ENCODE data around the gene IGFLR1.
A peak's percentile ranks its signal among the peaks of the same experiment; 100 is the strongest.

The IGFLR1 gene

DNA sequence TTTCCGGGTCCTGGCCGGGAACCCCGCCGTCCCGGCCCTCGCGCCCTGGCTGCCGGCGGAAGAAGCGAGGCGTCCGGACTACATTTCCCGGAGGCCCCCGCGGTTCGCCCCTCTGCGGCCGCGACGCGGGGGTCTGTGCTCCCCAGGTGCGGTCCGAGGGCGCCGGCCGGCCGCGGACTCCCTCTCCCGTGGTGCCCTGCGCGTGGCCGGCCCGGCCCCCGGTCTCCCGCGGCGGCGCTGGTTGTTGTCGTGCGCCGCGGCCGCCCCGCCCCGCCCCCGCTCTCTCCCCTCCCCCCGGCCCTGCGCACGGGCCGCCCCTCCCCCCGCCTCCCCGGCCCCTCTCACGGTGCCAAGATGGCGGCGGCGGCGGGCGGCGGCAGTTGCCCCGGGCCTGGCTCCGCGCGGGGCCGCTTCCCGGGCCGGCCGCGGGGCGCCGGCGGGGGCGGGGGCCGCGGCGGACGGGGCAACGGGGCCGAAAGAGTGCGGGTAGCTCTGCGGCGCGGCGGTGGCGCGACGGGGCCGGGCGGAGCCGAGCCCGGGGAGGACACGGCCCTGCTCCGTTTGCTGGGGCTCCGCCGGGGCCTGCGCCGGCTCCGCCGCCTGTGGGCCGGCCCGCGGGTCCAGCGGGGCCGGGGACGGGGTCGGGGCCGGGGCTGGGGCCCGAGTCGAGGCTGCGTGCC lies 24.4 kb downstream of the IGFLR1 start, which contains the start of gene KMT2B:
Gene KMT2B, plus strand, starts transcription at position 339 of the 680 bp plus-strand sequence. Its CDS starts 16 bp downstream, at position 355.
- TF ChIP-seq, protein P1, sequence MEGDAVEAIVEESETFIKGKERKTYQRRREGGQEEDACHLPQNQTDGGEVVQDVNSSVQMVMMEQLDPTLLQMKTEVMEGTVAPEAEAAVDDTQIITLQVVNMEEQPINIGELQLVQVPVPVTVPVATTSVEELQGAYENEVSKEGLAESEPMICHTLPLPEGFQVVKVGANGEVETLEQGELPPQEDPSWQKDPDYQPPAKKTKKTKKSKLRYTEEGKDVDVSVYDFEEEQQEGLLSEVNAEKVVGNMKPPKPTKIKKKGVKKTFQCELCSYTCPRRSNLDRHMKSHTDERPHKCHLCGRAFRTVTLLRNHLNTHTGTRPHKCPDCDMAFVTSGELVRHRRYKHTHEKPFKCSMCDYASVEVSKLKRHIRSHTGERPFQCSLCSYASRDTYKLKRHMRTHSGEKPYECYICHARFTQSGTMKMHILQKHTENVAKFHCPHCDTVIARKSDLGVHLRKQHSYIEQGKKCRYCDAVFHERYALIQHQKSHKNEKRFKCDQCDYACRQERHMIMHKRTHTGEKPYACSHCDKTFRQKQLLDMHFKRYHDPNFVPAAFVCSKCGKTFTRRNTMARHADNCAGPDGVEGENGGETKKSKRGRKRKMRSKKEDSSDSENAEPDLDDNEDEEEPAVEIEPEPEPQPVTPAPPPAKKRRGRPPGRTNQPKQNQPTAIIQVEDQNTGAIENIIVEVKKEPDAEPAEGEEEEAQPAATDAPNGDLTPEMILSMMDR (IDR thresholded peaks at IDR 0.05) = no peak
- peak; percentile 96 for DNase-seq (ENCODE audit: low spot score)
- peak within 1 kb of the TSS; percentile 85 to 96 for H3K27ac ChIP-seq
- H3K4me3 ChIP-seq = peak within 1 kb of the TSS; percentile 88

DNA sequence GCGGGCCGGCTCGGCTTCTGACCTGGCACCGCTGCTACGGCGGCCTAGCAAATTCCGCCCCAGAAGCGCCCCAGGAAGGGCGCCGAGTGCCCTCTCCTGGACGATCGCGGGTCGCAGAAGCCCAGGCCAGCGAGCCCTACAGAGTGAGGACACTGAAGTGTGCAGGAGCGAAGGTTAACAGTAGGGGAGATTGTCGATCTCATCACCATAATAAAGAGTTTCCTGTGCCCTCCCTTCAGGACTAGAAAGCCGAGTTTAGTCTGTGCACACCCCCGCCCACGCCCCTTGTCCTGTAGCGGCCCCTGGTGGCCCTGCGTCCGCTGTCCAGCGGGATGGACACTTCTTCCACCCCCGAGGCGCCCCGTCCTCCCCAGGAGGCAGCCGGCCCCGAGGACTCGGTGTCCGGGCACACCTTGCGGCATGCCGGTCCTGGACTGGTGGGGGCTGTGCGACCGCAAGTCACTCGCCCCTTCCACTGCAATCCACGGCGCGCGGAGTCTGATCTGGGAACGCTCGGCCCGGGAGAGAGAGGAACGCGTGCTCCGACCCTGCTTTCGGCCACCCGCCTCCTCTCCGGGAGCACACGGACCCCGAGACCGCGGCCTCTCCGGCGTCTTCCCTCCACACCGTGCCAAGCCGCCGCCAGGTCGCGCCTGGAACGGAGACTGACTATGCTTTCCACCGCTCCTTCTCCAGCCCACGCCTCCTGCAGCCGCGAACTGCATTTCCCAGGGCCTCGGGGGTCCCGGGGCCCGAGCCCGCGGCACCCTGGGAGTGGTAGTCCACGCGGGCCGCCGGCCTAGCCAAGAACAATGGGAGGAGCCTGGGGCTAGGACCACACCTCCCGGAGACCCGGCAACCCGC lies 25.2 kb downstream of the IGFLR1 start:
- Histone ChIP-seq H3K27ac (peak overlapping the region; percentile 75 to 96), H3K4me3 (peak overlapping the region; percentile 88)
- DNase-seq (ENCODE audit: low spot score) = peak; percentile 90
- TF ChIP-seq, protein P1 (IDR thresholded peaks at IDR 0.05) = peak; percentile 96

DNA sequence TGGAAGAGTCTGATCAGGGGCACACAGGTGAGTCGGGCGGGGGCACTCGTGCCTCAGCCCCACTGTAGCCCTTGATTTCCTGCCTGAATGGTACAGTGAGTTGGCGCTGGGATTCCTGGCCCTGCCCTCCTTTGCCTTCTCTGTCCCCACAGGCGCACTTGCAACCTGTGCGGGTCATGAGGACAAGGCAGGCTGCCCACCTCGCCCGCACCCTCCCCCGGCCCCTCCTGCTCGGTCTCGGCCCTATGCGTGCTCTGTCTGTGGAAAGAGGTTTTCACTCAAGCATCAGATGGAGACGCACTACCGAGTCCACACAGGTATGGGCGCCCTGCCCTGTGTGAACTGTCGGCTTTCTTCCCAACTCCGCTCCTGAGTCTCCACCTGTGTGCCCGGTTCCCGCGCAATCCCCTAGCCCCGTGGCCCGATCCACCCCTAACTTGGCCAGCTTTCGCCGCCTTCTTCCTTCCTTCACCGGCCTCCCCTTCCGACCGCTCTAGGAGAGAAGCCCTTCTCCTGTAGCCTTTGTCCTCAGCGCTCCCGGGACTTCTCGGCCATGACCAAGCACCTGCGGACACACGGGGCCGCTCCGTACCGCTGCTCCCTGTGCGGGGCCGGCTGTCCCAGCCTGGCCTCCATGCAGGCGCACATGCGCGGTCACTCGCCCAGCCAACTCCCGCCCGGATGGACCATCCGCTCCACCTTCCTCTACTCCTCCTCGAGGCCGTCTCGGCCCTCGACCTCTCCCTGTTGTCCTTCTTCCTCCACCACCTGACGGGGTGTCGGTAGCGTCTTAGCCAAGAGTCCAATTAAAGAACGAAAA lies 26.1 kb downstream of the IGFLR1 start:
- TF ChIP-seq, protein P1 (IDR thresholded peaks at IDR 0.05) = no peak
- DNase-seq (ENCODE audit: low spot score) = peak; percentile 80
- peak overlapping the region; percentile 88 for H3K4me3 ChIP-seq
- H3K27ac ChIP-seq = peak overlapping the region; percentile 75 to 96

DNA sequence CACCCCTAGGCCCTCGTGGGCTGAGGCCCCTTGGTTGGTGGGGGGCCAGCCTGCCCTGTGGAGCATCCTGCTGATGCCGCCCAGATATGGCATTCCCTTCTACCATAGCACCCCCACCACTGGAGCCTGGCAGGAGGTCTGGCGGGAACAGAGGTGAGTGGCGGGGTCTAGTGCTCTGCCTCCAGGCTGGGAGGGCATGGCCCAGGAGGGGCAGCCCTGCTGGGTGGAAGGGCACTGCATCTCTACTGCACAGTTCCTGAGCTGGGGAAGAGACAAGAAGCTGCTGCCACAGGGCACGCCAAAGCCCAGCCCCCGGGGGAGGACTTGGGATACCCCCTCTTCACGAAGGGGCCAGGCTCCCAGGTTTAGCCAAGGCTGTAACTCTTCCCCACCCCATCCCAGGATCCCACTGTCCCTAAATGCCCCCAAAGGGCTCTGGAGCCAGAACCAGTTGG lies 26.9 kb downstream of the IGFLR1 start:
- peak overlapping the region; percentile 88 for H3K4me3 ChIP-seq
- DNase-seq (ENCODE audit: low spot score) = peak; percentile 72

DNA sequence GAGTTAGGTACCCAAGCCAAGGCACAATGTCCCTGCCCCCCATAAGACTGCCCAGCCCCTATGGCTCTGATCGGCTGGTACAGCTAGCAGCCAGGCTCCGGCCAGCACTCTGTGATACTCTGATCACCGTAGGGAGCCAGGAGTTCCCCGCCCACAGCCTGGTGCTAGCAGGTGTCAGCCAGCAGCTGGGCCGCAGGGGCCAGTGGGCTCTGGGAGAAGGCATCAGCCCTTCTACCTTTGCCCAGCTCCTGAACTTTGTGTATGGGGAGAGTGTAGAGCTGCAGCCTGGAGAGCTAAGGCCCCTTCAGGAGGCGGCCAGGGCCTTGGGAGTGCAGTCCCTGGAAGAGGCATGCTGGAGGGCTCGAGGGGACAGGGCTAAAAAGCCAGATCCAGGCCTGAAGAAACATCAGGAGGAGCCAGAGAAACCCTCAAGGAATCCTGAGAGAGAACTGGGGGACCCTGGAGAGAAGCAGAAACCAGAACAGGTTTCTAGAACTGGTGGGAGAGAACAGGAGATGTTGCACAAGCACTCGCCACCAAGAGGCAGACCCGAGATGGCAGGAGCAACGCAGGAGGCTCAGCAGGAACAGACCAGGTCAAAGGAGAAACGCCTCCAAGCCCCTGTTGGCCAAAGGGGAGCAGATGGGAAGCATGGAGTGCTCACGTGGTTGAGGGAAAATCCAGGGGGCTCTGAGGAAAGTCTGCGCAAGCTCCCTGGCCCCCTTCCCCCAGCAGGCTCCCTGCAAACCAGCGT lies 27.5 kb downstream of the IGFLR1 start:
- TF ChIP-seq, protein P1 (IDR thresholded peaks at IDR 0.05) = no peak
- no peak overlapping the region for H3K27ac ChIP-seq
- no peak for DNase-seq (ENCODE audit: low spot score)
- H3K4me3 ChIP-seq = no peak overlapping the region

More for the DNA sequence above, 26.9 kb downstream of the IGFLR1 start:
- TF ChIP-seq, protein P1 (IDR thresholded peaks at IDR 0.05) = no peak
- peak overlapping the region in 1 of 2 donors; percentile 96 for H3K27ac ChIP-seq

DNA sequence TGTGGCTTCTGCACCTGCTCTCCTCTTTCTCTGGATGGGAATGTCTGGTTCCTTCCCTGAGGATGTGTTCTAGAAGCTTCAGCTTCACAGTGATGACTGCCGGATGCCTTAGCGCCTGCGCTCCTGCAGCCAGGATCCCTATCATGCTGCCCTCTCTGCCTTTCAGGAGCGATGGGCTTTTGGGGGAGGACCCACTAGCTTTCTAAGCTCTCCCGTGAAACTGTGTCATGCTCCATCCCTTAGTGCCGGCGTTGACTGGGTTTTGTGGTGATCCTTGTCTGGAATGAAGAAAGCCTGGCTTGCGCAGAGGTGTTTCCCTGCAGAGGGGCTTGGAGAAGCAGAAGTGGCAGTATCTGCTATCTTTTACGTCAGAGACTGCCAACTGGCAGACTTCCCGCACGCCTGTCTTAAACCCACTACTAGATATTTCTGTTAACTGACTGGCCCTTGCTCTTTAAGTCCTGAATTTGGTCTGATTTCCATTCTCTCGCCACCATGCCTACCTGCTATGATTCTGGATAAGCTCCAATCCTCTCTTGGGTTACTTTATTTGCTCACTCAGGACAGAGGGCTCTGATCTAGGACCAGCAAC lies 28.3 kb downstream of the IGFLR1 start:
- no peak for DNase-seq (ENCODE audit: low spot score)
- TF ChIP-seq, protein P1 (IDR thresholded peaks at IDR 0.05) = no peak
- H3K27ac ChIP-seq = no peak overlapping the region
- H3K4me3 ChIP-seq = no peak overlapping the region
